H1 (cell line): ENCODE results near the gene SPOCK3. TPM values are rescaled to one million over a fixed set of nuclear protein-coding genes. Genes with fewer than 3 reads are reported as not detected.

ENCODE experiments used
- CEBPB ChIP-seq: IDR thresholded peaks from 2 replicates; pipeline ENCODE4 v1.6.1; 2012; ENCODE audit warnings: low read depth, low read length
- FOSL1 ChIP-seq: IDR thresholded peaks from 2 replicates; pipeline ENCODE4 v1.6.1; 2011; ENCODE audit warnings: mild to moderate bottlenecking, low read depth, low read length, moderate library complexity; ENCODE audit not compliant: insufficient read depth
- RFX5 ChIP-seq: IDR thresholded peaks from 2 replicates; pipeline ENCODE4 v1.6.1; 2011; ENCODE audit warnings: low read depth, low read length, improper control_type of control experiment, borderline replicate concordance
- USF2 ChIP-seq: IDR thresholded peaks from 2 replicates; pipeline ENCODE4 v1.6.1; 2011; ENCODE audit warnings: low read length, improper control_type of control experiment
- polyA plus RNA-seq, 7 experiments: library from polyadenylated mRNA; depleted of rRNA in 3 of 7; stranded (reverse) in 5 of 7; unstranded in 2 of 7; fragments of >200 nt in 5 of 7; fragments of 200-250 nt in 2 of 7; gene quantifications; 1 replicate in 5 of 7; 2 replicates in 1 of 7; 4 replicates in 1 of 7; pipeline versions ENCODE4 v1.2.1 to v1.2.3, GENCODE V29; 2011 to 2013; ENCODE audit warnings: missing spikeins in 2 of 7, mixed read lengths in 2 of 7
- total RNA-seq: library from RNA; stranded (reverse); fragmentation: NEBNext Ultra II Directional; extraction: Animal tissue kit (Norgen Biotek cat#: 25700); gene quantifications from 2 replicates; pipeline ENCODE4 v1.2.1, GENCODE V29; 2021

Gene SPOCK3
- total and polyA plus RNA-seq, 2 of the 8 experiments (the other 6 are each of a cell fraction or from before 2014, with no cell fraction given): 0.14 to 0.60 TPM

DNA sequence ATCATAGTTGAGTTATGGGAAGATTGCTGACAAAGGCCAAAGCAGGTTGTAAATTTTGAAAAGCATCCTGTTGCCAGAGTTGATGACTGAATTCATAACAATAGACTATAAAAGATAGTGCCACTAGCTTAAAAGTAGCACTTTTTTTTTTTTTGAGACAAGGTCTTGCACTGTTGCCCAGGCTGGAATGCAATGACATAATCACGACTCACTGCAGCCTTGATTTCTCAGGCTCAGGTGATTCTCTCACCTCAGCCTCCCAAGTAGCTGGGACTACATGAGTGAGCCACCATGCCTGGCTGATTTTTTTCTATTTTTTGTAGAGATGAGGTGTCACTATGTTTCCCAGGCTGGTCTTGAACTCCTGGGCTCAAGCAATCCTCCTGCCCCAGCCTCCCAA lies 122.7 kb downstream of the SPOCK3 start (continued):
- TF ChIP-seq FOSL1: no peak
- TF ChIP-seq RFX5: no peak
- no peak for TF ChIP-seq CEBPB
- TF ChIP-seq USF2: no peak
